ENCODE measurements around the gene CD63.
"Not testable (repeated sequence)": the region's sequence is repeated elsewhere in the genome, so short reads cannot be mapped to it uniquely, and the experiment has no call there.

The CD63 gene

GRCh38 chr12:55728939-55729818 is at the start of gene CD63:
Gene CD63 (minus strand): TSS chr12:55729009. CDS start chr12:55728341, 668 bp downstream.
- peak; percentile 75 for DNase-seq

GRCh38 chr12:55777856-55778255 is 49.0 kb upstream of the CD63 start:
- DNase-seq, result no peak

GRCh38 chr12:55771736-55772135 is 42.9 kb upstream of the CD63 start:
- no peak for DNase-seq

GRCh38 chr12:55767156-55767555 is 38.3 kb upstream of the CD63 start:
- no peak for DNase-seq

GRCh38 chr12:55765736-55766290 is 37.0 kb upstream of the CD63 start:
- no peak for DNase-seq

- DNase-seq, result no peak
Measured at GRCh38 chr12:55762646-55763045, 33.8 kb upstream of the CD63 start.

- no peak for DNase-seq
Measured at GRCh38 chr12:55760663-55761062, 31.9 kb upstream of the CD63 start.

- not testable (repeated sequence) for DNase-seq
Measured at GRCh38 chr12:55758575-55758974, 29.8 kb upstream of the CD63 start.

- DNase-seq, result no peak
Measured at GRCh38 chr12:55757701-55758100, 28.9 kb upstream of the CD63 start.

GRCh38 chr12:55755246-55755645 is 26.4 kb upstream of the CD63 start:
- DNase-seq, result no peak

GRCh38 chr12:55748230-55748993 is 19.6 kb upstream of the CD63 start:
- no peak for DNase-seq

- no peak for DNase-seq
Measured at GRCh38 chr12:55746913-55747231, 18.1 kb upstream of the CD63 start.

- no peak for DNase-seq
Measured at GRCh38 chr12:55746174-55746912, 17.5 kb upstream of the CD63 start.

GRCh38 chr12:55745361-55746173 is 16.8 kb upstream of the CD63 start:
- peak; percentile 94 for DNase-seq

GRCh38 chr12:55744340-55745030 is 15.7 kb upstream of the CD63 start:
- no peak for DNase-seq

GRCh38 chr12:55743406-55744339 is 14.9 kb upstream of the CD63 start:
- DNase-seq, result no peak

- peak; percentile 83 for DNase-seq
Measured at GRCh38 chr12:55742719-55743405, 14.1 kb upstream of the CD63 start, which contains the start of gene GDF11. Gene GDF11 (plus strand): TSS chr12:55743122. CDS start chr12:55743317, 195 bp downstream.

GRCh38 chr12:55741931-55742680 is 13.3 kb upstream of the CD63 start:
- no peak for DNase-seq

GRCh38 chr12:55739025-55739378 is 10.2 kb upstream of the CD63 start:
- no peak for DNase-seq
